Measurements from ENCODE around the gene B3GALT5.

The B3GALT5 gene

DNA sequence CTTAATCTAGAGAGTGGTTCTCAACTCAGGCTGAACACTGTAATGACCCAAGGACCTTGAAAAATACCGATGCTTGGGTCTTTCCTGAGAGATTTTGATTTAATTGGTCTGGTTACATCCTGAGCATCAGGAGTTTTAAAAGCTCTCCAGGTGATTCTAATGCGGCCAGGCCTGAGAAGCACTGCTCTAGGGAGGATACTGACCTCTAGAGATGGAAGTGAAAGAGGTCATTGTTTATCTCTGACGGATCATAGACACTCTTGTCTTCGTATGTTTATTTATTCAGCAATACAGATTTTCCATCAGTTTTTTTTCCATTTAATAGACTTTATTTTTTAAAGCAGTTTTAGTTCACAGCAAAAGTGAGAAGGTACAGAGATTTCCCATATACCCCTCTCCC lies 77.7 kb downstream of the B3GALT5 start:
- no peak for DNase-seq (ENCODE audit: extremely low read depth in 1 of 2, low read depth in 1 of 2)

DNA sequence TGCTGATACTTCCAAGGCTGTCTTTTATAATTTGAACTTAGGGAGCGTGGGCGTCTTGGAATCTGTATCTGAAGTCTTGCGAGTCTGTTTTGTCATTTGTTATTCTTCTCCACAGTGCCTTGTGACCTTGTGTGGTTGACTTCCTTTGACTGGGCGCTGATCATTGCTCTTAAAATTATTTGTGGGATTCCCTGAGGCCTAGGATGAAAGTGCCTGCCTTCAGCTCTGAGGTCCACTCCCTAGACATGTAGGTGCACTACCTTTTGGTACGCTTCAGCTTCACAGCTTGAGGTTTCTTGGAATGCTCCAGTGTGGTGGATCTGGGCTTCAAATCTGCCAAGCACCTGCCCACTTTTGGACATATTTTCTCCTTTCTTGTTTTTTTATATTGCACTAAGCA lies 82.0 kb downstream of the B3GALT5 start:
- DNase-seq (ENCODE audit: extremely low read depth in 1 of 2, low read depth in 1 of 2) = no peak

DNA sequence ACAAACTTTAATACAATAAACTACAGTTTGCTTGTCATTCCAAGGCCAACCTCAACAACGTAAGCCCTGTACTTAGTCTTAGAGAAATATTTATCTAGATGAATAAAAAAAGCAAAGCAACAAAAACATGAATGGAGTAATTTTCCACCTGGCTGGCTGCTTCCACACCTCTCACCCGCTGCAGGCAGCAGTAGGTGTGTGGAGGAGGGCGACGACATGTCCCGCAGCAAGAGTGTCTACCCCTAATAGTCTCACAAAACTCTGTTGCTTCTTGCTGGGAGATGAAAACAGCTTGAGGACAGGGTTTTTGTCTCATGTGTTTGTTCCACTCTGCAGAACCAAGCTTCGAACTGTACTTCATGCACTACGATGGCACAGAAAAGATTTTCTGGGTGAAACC lies 83.5 kb downstream of the B3GALT5 start:
- no peak for DNase-seq (ENCODE audit: extremely low read depth in 1 of 2, low read depth in 1 of 2)

DNA sequence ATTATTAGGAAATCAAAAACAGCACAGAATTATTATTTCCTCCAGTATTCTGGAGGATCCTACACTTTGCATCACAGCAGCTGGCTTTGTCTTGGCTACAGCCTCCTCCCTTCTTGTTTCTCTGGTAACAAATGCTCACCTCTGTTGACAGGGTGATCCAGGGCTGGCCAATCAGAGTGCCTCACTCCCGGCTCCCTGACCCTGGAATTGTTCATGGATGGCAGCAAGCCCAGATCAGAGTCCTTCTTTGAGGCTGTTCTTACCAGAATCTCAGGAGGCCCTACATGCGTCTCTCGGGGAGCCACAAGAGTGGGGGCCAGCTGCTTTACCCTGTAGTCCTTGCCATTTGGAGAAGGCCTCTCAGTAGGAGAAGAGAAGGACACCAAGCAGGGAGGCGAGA lies 83.9 kb downstream of the B3GALT5 start:
- no peak for DNase-seq (ENCODE audit: extremely low read depth in 1 of 2, low read depth in 1 of 2)

DNA sequence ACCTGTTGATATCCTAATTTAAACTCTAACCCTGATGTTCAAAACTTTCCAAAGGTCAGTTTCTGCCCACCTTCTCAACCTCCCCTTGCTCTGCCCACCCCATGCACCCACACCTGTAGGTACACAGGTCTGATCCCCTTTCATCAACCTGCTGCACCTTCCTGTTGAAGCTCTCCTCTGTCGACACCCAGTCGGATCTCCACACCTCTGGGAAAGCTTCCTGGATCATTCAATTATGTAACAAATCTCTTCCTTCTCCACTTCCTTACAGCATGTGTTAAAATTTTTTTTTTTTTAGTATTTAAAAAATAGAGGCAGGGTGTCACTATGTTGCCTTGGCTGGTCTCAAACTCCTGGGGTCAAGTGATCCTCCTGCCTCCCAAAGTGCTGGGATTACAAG lies 87.6 kb downstream of the B3GALT5 start:
- no peak for DNase-seq (ENCODE audit: extremely low read depth in 1 of 2, low read depth in 1 of 2)

DNA sequence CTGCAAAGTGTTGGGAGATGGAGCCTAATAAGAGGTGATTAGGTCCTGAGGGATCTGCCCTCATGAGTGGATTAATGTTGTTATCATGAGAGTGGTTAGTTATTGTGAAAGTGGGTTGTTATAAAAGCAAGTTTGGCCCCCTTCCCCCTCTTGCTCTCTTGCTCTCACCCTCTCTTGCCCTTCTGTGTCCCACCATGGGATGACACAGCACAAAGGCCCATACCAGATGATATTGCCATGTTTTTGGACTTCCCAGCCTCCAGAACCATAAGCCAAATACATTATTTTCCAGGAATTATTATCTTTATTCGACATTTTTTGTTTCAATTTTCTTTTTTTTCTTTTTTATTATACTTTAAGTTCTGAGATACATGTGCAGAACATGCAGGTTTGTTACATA lies 90.8 kb downstream of the B3GALT5 start:
- DNase-seq (ENCODE audit: extremely low read depth in 1 of 2, low read depth in 1 of 2) = no peak

DNA sequence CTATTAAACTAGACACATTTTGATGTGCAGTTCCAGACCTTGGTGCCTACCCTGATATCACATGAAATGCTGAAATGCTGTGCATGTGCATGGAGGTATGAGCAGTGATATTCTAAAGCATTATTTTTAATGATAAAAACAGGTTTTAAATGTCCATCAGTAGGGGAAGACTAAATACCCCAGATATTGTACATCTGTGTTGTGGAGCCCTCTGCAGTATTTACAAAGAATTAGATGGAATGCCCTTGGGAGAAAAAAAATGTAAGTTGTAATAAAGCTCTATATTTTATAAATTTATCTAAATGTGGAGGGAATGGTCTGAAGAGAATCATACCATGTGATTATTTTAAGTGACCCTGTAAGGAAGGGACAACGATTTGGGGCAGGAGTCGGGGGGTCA lies 93.1 kb downstream of the B3GALT5 start:
- DNase-seq (ENCODE audit: extremely low read depth in 1 of 2, low read depth in 1 of 2) = no peak

DNA sequence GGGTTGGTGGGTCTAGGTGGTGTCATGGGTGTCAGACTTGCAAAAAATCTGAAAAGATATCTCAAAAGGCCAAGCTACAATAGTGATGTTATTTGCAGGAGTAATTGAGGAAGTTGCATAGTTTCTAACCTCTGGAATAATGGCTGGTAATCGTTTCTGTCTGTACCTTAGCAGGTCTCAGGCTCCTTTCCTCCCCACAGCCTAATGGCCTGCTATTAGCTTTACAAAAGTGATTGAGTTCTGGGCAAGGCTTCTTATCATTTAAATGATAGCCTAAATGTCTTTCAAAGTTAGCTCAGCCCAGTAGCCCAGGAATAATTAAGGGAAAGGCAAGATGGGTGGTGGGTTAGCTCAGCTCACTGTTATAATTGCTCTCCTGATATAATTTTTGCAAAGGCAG lies 94.6 kb downstream of the B3GALT5 start:
- no peak for DNase-seq (ENCODE audit: extremely low read depth in 1 of 2, low read depth in 1 of 2)

DNA sequence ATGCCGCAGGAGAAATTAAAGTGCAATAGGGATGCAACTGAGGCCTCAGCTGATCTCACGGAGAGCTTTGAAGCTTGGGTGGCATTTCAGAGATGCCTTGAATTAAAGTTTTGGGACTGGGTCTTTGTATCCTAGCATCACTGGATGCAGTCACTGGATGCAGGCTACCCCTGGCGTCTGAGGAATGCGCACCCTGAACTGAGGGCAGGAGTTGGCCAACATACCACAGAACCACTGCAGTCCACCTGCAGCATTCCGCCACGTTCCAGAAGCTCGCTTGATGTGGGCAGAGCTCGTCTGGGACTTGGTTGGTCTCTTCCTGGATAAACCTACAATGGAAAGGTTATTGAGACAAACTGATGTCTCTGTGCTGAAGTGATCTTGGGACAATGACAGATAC lies 98.1 kb downstream of the B3GALT5 start:
- DNase-seq (ENCODE audit: extremely low read depth in 1 of 2, low read depth in 1 of 2) = no peak

DNA sequence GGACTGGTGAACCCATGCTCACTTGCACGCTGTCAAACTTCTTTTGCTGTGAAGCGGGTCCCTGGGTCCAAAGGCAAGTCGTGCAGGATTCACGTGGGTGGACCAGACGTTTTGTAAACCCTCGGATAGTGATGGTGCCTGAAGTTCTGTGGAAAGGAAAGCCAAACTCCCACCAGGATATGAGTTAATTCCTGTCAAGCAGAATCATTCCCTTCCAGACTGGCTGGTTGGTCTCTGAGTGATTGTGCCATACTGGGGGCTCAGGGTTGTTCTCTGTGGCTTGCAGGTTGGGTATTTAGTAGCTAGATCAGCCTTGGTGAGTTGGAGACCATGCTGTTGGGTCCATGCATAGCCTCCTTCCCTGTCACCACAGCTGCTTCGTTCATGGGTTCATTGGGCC lies 99.5 kb downstream of the B3GALT5 start:
- DNase-seq (ENCODE audit: extremely low read depth in 1 of 2, low read depth in 1 of 2) = no peak

DNA sequence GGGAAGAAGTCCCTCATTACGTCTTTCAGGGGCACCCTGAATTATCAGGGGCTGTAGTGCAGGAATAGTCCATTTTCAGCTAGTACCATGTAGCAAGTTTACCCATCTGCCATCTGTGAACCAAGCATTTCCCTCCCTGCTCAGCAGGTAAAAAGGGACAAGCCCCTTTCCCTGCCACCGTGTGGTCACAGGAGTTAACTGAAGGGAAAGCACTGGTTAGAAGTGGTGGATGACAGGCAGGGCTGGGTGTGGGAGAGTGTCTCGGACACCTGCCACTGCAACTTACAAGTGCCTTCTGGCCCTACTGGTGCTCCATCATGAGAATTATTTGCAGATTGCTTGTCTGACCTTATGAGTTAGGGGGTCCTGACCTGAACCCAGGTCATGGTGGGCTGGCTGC lies 100.2 kb downstream of the B3GALT5 start:
- no peak for DNase-seq (ENCODE audit: extremely low read depth in 1 of 2, low read depth in 1 of 2)

DNA sequence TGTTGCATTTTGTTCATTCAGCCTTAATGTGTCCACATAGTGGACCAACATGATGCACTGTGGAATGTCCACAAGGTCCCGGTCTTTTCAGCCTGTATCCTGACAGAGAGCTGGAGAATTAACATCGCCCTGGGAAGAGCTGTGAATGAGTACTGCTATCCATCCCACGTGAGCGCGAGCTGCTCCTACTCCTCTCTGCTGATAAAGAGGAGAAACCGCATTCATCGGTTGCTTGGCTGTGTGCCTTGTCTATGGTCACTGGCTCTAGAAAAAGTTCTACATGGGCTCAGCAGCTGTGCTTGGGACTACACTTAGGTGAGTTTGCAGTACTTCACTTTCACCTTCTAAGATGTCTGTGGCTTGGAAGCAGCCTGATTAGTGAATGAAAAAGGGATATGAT lies 101.2 kb downstream of the B3GALT5 start:
- no peak for DNase-seq (ENCODE audit: extremely low read depth in 1 of 2, low read depth in 1 of 2)

DNA sequence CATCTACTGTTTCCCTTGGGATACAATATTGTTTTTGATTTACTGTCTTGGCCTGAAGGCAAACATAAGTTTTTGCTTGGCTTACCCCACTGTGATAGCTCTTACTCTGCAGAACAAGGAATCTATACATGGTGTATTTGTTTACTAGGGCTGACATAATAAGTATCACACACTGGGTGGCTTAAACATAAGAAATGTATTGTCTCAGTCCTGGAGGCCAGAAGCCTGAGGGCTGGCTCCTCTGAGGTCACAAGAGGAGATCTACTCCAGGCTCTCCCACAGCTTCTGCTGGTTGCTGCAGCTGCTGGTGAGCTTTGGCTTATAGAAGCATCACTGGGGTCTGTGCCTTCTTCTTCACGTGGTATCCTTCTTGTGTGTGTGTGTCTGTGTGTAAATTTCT lies 101.6 kb downstream of the B3GALT5 start:
- DNase-seq (ENCODE audit: extremely low read depth in 1 of 2, low read depth in 1 of 2) = no peak

DNA sequence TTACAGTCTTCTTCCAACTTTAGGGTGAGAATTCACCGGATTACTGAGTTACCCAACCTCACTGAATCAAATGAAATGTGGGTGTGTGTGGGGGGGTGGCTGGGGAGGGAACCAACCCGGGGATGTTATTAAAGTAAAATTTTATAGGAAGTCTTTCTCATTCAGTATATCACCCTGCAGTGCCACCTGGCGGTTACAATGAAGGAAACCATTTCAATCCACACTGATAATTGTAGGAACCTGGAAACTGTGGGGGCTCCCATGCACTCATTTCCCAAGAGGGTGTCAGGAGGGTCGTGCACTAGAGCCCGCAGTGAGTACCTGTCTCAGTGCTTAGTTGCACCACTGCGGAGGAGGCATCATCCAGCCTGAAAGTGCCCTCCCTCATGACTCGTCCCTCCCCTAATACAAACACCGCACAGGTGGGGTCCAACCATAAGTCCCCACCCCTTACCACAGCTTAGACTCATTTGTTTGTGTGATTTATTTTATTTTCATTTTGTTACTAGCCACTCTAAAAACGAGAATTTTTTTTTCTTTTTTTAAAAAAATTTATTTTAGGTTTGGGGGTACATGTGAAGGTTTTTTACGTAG lies 103.2 kb downstream of the B3GALT5 start:
- peak in 1 of 2 donors; percentile 17 for DNase-seq (ENCODE audit: extremely low read depth in 1 of 2, low read depth in 1 of 2)

DNA sequence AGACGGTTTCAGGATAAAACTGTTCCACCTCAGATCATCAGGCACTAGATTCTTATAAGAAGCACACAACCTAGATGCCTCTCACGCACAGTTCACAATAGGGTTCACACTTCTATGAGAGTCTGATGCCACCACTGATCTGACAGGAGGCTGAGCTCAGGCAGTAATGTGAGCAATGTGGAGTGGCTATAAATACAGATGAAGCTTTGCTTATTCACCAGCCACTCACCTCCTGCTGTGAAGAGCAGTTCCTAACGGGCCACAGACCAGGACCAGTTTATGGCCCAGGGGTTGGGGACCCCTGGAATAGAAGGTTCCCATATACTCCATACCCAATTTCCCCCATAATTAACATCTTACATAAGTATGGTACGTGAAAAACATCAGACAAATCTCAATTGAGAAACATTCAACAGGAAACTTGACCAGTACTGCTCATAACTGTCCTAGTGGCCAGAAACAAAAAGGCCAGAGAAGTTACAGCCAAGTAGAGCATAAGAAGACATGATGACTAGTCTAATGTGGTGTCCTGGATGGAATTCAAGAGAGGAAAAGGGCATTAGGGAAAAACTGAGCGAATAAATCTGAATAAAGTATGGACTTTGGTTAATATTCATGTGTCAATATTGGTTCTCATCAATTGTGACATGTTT lies 107.5 kb downstream of the B3GALT5 start:
- no peak for DNase-seq (ENCODE audit: extremely low read depth in 1 of 2, low read depth in 1 of 2)

DNA sequence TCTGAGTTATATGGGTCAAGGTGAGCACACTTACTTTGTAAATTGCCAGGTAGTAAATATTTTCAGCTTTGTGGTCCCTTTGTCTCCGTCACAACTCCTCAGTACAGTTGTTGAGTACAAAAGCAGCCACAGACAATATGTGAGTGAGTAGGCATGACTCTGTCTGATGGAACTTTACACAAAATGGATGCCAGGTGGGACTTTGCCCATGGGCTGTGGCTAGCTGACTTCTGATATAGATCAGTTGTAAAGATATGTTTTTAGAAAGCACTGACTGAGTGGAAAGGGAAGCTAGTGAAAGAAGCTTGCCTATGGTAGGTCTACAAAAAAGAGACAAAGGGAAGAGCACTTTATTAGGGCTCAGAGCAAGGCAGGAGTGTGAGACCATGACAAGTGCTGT lies 109.1 kb downstream of the B3GALT5 start:
- DNase-seq (ENCODE audit: extremely low read depth in 1 of 2, low read depth in 1 of 2) = no peak
